Myocyte (in vitro differentiated cells): ENCODE results near the gene WWOX. TPM values are rescaled to one million over a fixed set of nuclear protein-coding genes. Genes with fewer than 3 reads are reported as not detected.
"Not testable (repeated sequence)": the region's sequence is repeated elsewhere in the genome, so short reads cannot be mapped to it uniquely, and the experiment has no call there.

Experiments
- DNase-seq: peaks from one replicate; pipeline ENCODE4 v3.0.0-alpha.2; 2012; ENCODE audit warnings: low read depth
- total RNA-seq: library from RNA; depleted of rRNA; stranded (reverse); fragments of >200 nt; gene quantifications from 2 replicates; pipeline ENCODE4 v1.2.3, GENCODE V29; 2014

Gene WWOX
- total RNA-seq, 1 donor from 2014 or later: 12.5 TPM

GRCh38 chr16:78490431-78490830 is 391.0 kb downstream of the WWOX start:
- no peak for DNase-seq

GRCh38 chr16:78490847-78491246 is 391.4 kb downstream of the WWOX start:
- DNase-seq: peak; percentile 13

- no peak for DNase-seq
These were observed 394.1 kb downstream of the WWOX start for GRCh38 chr16:78493573-78493972.

GRCh38 chr16:78494105-78494504 is 394.7 kb downstream of the WWOX start:
- DNase-seq: no peak

- DNase-seq: no peak
These were observed 395.2 kb downstream of the WWOX start for GRCh38 chr16:78494674-78495073.

GRCh38 chr16:78496189-78496588 is 396.7 kb downstream of the WWOX start:
- no peak for DNase-seq

GRCh38 chr16:78499399-78499798 is 399.9 kb downstream of the WWOX start:
- DNase-seq: no peak

- DNase-seq: no peak
These were observed 401.3 kb downstream of the WWOX start for GRCh38 chr16:78500659-78501270.

- no peak for DNase-seq
These were observed 402.3 kb downstream of the WWOX start for GRCh38 chr16:78501744-78502143.

GRCh38 chr16:78502812-78503350 is 403.4 kb downstream of the WWOX start:
- no peak for DNase-seq

- peak; percentile 70 for DNase-seq
These were observed 404.1 kb downstream of the WWOX start for GRCh38 chr16:78503602-78504001.

- no peak for DNase-seq
These were observed 405.0 kb downstream of the WWOX start for GRCh38 chr16:78504401-78504851.

GRCh38 chr16:78505036-78505435 is 405.6 kb downstream of the WWOX start:
- DNase-seq: no peak

- peak; percentile 60 for DNase-seq
These were observed 406.3 kb downstream of the WWOX start for GRCh38 chr16:78505544-78506366.

GRCh38 chr16:78506367-78507193 is 407.1 kb downstream of the WWOX start:
- no peak for DNase-seq

- no peak for DNase-seq
These were observed 408.1 kb downstream of the WWOX start for GRCh38 chr16:78507576-78507975.

GRCh38 chr16:78509965-78510364 is 410.5 kb downstream of the WWOX start:
- DNase-seq: no peak

GRCh38 chr16:78510496-78510895 is 411.0 kb downstream of the WWOX start:
- DNase-seq: no peak

- no peak for DNase-seq
These were observed 414.4 kb downstream of the WWOX start for GRCh38 chr16:78513838-78514237.

GRCh38 chr16:78514888-78515287 is 415.4 kb downstream of the WWOX start:
- DNase-seq: not testable (repeated sequence)

GRCh38 chr16:78515421-78515820 is 416.0 kb downstream of the WWOX start:
- no peak for DNase-seq
